SK-N-SH (cell line): ENCODE results near the gene GRK2. TPM values are rescaled to one million over a fixed set of nuclear protein-coding genes. Genes with fewer than 3 reads are reported as not detected.

Experiments used
- CTCF ChIA-PET: fragments of 300-600, 350-600 bp; formaldehyde crosslinking; extraction: SDS; loops from one replicate; lab custom pipeline; 2021; lab: Yijun Ruan, JAX
- POLR2A ChIA-PET: fragments of 350-600 bp; sonication (Branson Sonifier 250); formaldehyde crosslinking; extraction: SDS; loops from one replicate; lab custom pipeline; 2020; ENCODE audit warnings: antibody characterized with exemption, inconsistent platforms; lab: Yijun Ruan, JAX
- DNase-seq: peaks from one replicate; pipeline ENCODE4 v3.0.0; 2012
- H2AFZ ChIP-seq: fragments of 200-600 bp; sonication (generic); 2 replicates; pipeline ENCODE4 v1.8.1; 2016; ENCODE audit warnings: antibody characterized with exemption, mild to moderate bottlenecking, low read depth
- H3F3A ChIP-seq: fragments of 200-600 bp; sonication (generic); replicated peaks from 2 replicates; pipeline ENCODE3; 2016; ENCODE audit warnings: antibody characterized with exemption, mild to moderate bottlenecking; ENCODE audit not compliant: insufficient read depth
- H3K27ac ChIP-seq, 2 experiments: fragments of 200-500 bp in 1 of 2; fragments of 200-600 bp in 1 of 2; sonication (Bioruptor generic) in 1 of 2; sonication (generic), shearing (Covaris generic) in 1 of 2; 2 replicates each; pipeline versions ENCODE4 v1.5.1 to v1.6.1; 2014 to 2016; ENCODE audit warnings: low read depth in 2 of 2, inconsistent platforms in 1 of 2, low read length in 1 of 2, mild to moderate bottlenecking in 1 of 2, mixed read lengths in 1 of 2
- H3K27me3 ChIP-seq: fragments of 200-600 bp; sonication (generic), shearing (Covaris generic); 2 replicates; pipeline ENCODE4 v1.6.1; 2016; ENCODE audit warnings: mixed run types; ENCODE audit not compliant: insufficient read depth
- H3K36me3 ChIP-seq, 2 experiments: fragments of 200-500 bp in 1 of 2; fragments of 200-600 bp in 1 of 2; sonication (Bioruptor generic) in 1 of 2; sonication (generic) in 1 of 2; replicated peaks in 1 of 2; 2 replicates each; pipeline versions ENCODE3 to v1.5.1; 2014 to 2016; ENCODE audit warnings: low read length in 1 of 2, mild to moderate bottlenecking in 1 of 2; ENCODE audit not compliant: insufficient read depth in 2 of 2, control insufficient read depth in 1 of 2
- H3K4me1 ChIP-seq, 2 experiments: fragments of 200-500 bp in 1 of 2; fragments of 200-600 bp in 1 of 2; sonication (Bioruptor generic) in 1 of 2; sonication (generic), shearing (Covaris generic) in 1 of 2; 2 replicates each; pipeline versions ENCODE4 v1.5.1 to v1.6.1; 2014 to 2016; ENCODE audit warnings: low read depth in 1 of 2, low read length in 1 of 2, mixed run types in 1 of 2; ENCODE audit not compliant: insufficient read depth in 2 of 2, control insufficient read depth in 1 of 2
- H3K4me2 ChIP-seq: fragments of 200-600 bp; sonication (generic), shearing (Covaris generic); 2 replicates; pipeline ENCODE4 v1.6.1; 2017; ENCODE audit warnings: mixed run types
- H3K4me3 ChIP-seq, 2 experiments: fragments of 200-500 bp in 1 of 2; fragments of 200-600 bp in 1 of 2; sonication (Bioruptor generic) in 1 of 2; sonication (generic), shearing (Covaris generic) in 1 of 2; 2 replicates each; pipeline versions ENCODE4 v1.5.1 to v1.8.1; 2014 to 2016; ENCODE audit warnings: low read depth in 2 of 2, inconsistent platforms in 1 of 2, low read length in 1 of 2, mild to moderate bottlenecking in 1 of 2, mixed read lengths in 1 of 2, moderate library complexity in 1 of 2
- H3K79me2 ChIP-seq: fragments of 200-600 bp; sonication (generic); 2 replicates; pipeline ENCODE4 v1.8.1; 2017; ENCODE audit warnings: mild to moderate bottlenecking; ENCODE audit not compliant: insufficient read depth
- H3K9ac ChIP-seq: fragments of 200-600 bp; sonication (generic); 2 replicates; pipeline ENCODE4 v1.6.1; 2017; ENCODE audit warnings: mixed run types
- H3K9me2 ChIP-seq: fragments of 200-600 bp; sonication (generic); 2 replicates; pipeline ENCODE4 v1.6.1; 2017; ENCODE audit warnings: mixed run types
- H3K9me3 ChIP-seq: fragments of 200-600 bp; sonication (generic); 2 replicates; pipeline ENCODE4 v1.6.1; 2017; ENCODE audit warnings: mixed run types, mild to moderate bottlenecking, moderate library complexity
- H4K20me1 ChIP-seq: fragments of 200-600 bp; sonication (generic); 2 replicates; pipeline ENCODE4 v1.6.1; 2017; ENCODE audit warnings: mild to moderate bottlenecking, mixed run types; ENCODE audit not compliant: insufficient read depth
- CTCF ChIP-seq: fragments of 200-600 bp; sonication (generic); IDR thresholded peaks from 2 replicates; pipeline ENCODE4 v1.6.1; 2017; ENCODE audit warnings: antibody characterized with exemption, mild to moderate bottlenecking, moderate library complexity
- ELF1 ChIP-seq: IDR thresholded peaks from 2 replicates; pipeline ENCODE4 v1.4.0; 2012
- EP300 ChIP-seq, 2 experiments: IDR thresholded peaks; 2 replicates each; pipeline versions ENCODE4 v1.4.0 to v1.6.1; 2012; ENCODE audit warnings: borderline replicate concordance in 1 of 2, low read depth in 1 of 2, low read length in 1 of 2
- EZH2phosphoT487 ChIP-seq: fragments of 200-600 bp; sonication (generic); IDR thresholded peaks from 2 replicates; pipeline ENCODE4 v1.6.1; 2017; ENCODE audit warnings: low read depth, mixed run types, mild to moderate bottlenecking, antibody characterized with exemption, moderate library complexity, borderline replicate concordance
- FOSL2 ChIP-seq: IDR thresholded peaks from 2 replicates; pipeline ENCODE4 v1.4.0; 2012; ENCODE audit warnings: low read depth, mild to moderate bottlenecking, moderate library complexity, borderline replicate concordance
- FOXM1 ChIP-seq: IDR thresholded peaks from 2 replicates; pipeline ENCODE4 v1.4.0; 2012; ENCODE audit warnings: low read depth, mild to moderate bottlenecking
- GABPA ChIP-seq: IDR thresholded peaks from 2 replicates; pipeline ENCODE4 v1.4.0; 2012; ENCODE audit warnings: low read depth, mild to moderate bottlenecking
- JUND ChIP-seq: IDR thresholded peaks from 2 replicates; pipeline ENCODE4 v1.4.0; 2012
- NFIC ChIP-seq: IDR thresholded peaks from 2 replicates; pipeline ENCODE4 v1.4.0; 2012; ENCODE audit warnings: borderline replicate concordance
- RCOR1 ChIP-seq: fragments of 150-350 bp; IDR thresholded peaks from 2 replicates; pipeline ENCODE4 v1.6.1; 2017; ENCODE audit warnings: antibody characterized with exemption, low read length
- RXRA ChIP-seq: IDR thresholded peaks from 2 replicates; pipeline ENCODE4 v1.4.0; 2012; ENCODE audit warnings: low read depth, mild to moderate bottlenecking, borderline replicate concordance
- USF1 ChIP-seq: IDR thresholded peaks from 2 replicates; pipeline ENCODE4 v1.4.0; 2012; ENCODE audit warnings: low read depth, borderline replicate concordance
- ZBTB33 ChIP-seq: IDR thresholded peaks from 2 replicates; pipeline ENCODE4 v1.4.0; 2012; ENCODE audit warnings: low read depth, borderline replicate concordance
- WGBS: methylation state at CpG from one replicate; pipeline ENCODE4 v1.1.6; 2017; ENCODE audit warnings: low lambda C conversion rate; 5-methylcytosine and 5-hydroxymethylcytosine counted together
- polyA plus RNA-seq, 3 experiments: library from polyadenylated mRNA; depleted of rRNA; stranded (reverse); fragments of >200 nt; gene quantifications; 2 replicates each; pipeline ENCODE4 v1.2.3, GENCODE V29; 2012

GRK2 gene
- polyA plus RNA-seq, 1 of the 3 experiments (the other 2 are of a cell fraction): 48.5 TPM

- POLR2A ChIA-PET: no interaction called here
- 82% methylated on average over 18 of the region's 22 CpGs for WGBS
These were observed 46.1 kb downstream of the GRK2 start for GRCh38 chr11:67312187-67313021.

GRCh38 chr11:67313125-67313890 is 47.0 kb downstream of the GRK2 start:
- H3K9me3 ChIP-seq: no peaks in the 10 kb centered on the region
- TF ChIP-seq ELF1 (no peak), RXRA (no peak), USF1 (no peak), ZBTB33 (no peak), GABPA (no peak), NFIC (no peak), CTCF (no peak), JUND (no peak), FOXM1 (no peak), EZH2phosphoT487 (no peak), FOSL2 (no peak)
- CTCF ChIA-PET: interaction anchor here (0.8 to 12.0 kb wide), 8 partner anchors 24 to 337 kb away, joined by 3 to 274 read pairs (median 4); partner anchors contain the start of genes ANKRD13D and GRK2
- peak overlapping the region in 1 of 2 experiments; percentile 83; a peak in 1 of 4 replicates for H3K27ac ChIP-seq
- no peak overlapping the region for H3K4me2 ChIP-seq
- POLR2A ChIA-PET: no interaction called here
- no peak overlapping the region for H3K4me3 ChIP-seq
- H3K79me2 ChIP-seq: no peaks in the 10 kb centered on the region
- H3F3A ChIP-seq: peaks cover 23% of the 10 kb centered on the region
- no peaks in the 10 kb centered on the region for H3K36me3 ChIP-seq
- H3K4me1 ChIP-seq: peaks cover 0 to 20% of the 10 kb centered on the region in 2 experiments; a peak in 1 of 4 replicates
- no peaks in the 10 kb centered on the region for H3K9me2 ChIP-seq
- H4K20me1 ChIP-seq: no peaks in the 10 kb centered on the region
- no peak overlapping the region for H2AFZ ChIP-seq
- H3K27me3 ChIP-seq: no peaks in the 10 kb centered on the region
- DNase-seq: no peak
- no peak overlapping the region for H3K9ac ChIP-seq
- WGBS: 95% methylated on average over 11 of the region's 11 CpGs

More at GRCh38 chr11:67312187-67313021, 46.1 kb downstream of the GRK2 start:
- TF ChIP-seq RCOR1 (0 out of 2 replicates have a peak, but pooled peaks have one; percentile 42), CTCF (no peak), EP300 (IDR thresholded peaks at IDR 0.05; ENCODE audit: borderline replicate concordance in 1 of 2, low read depth in 1 of 2, low read length in 1 of 2) (0 out of 4 replicates have a peak, but pooled peaks of 1 of the 2 experiments have one; percentile 29)
- Histone ChIP-seq H3F3A (peaks cover 22% of the 10 kb centered on the region), H3K4me1 (peaks cover 0 to 19% of the 10 kb centered on the region in 2 experiments; a peak in 1 of 4 replicates), H3K4me2 (no peak overlapping the region), H3K9me2 (no peaks in the 10 kb centered on the region), H3K4me3 (no peak overlapping the region), H3K9me3 (no peaks in the 10 kb centered on the region), H3K9ac (no peak overlapping the region), H2AFZ (no peak overlapping the region), H3K27me3 (no peaks in the 10 kb centered on the region), H3K27ac (peak overlapping the region in 1 of 2 experiments; percentile 83; a peak in 2 of 4 replicates), H3K79me2 (no peaks in the 10 kb centered on the region), H3K36me3 (peaks cover 0 to 5% of the 10 kb centered on the region in 2 experiments), H4K20me1 (no peaks in the 10 kb centered on the region)
- DNase-seq: peak; percentile 69
- CTCF ChIA-PET: interaction anchor here (0.8 to 12.0 kb wide), 7 partner anchors 21 to 336 kb away, joined by 3 to 274 read pairs (median 3); partner anchors contain the start of gene GRK2
